ENCODE results near the gene CLIP2.
A peak's percentile ranks its signal among the peaks of the same experiment; 100 is the strongest.

CLIP2 gene

DNA sequence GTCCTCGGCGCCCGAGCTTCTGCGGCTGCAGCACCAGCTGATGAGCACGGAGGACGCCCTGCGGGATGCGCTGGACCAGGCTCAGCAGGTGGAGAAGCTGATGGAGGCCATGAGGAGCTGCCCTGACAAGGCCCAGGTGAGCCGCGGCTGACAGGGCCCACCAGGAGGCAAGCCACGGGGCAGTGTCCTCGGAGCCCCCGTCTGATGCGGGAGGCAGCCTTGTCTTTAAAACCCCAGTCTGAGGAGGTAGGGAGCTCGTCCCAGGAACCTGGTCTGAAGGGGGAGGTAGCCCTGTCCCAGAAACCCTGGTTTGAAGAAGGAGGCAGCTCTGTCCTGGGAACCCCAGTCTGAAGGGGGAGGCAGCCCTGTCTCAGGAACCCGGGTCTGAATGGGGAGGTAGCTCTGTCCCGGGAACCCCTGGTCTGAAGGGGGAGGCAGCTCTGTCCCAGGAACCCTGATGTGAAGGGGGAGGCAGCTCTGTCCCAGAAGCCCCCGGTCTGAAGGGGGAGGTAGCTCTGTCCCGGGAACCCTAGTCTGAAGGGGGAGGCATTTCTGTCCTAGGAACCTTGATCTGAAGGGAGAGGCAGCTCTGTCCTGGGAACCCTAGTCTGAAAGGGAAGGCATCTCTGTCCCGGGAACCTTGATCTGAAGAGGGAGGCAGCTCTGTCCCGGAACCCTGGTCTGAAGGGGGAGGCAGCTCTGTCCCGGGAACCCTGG, 111.4 kb downstream of the CLIP2 start:
- TF ChIP-seq TAF1 (IDR thresholded peaks at IDR 0.05; ENCODE audit: low read depth): no peak
- TF ChIP-seq TEAD4 (IDR thresholded peaks at IDR 0.05): no peak
- no peak for TF ChIP-seq ZBTB7A (IDR thresholded peaks at IDR 0.05; ENCODE audit: low read depth)
- TF ChIP-seq CREB1 (IDR thresholded peaks at IDR 0.05; ENCODE audit: low read depth): no peak

DNA sequence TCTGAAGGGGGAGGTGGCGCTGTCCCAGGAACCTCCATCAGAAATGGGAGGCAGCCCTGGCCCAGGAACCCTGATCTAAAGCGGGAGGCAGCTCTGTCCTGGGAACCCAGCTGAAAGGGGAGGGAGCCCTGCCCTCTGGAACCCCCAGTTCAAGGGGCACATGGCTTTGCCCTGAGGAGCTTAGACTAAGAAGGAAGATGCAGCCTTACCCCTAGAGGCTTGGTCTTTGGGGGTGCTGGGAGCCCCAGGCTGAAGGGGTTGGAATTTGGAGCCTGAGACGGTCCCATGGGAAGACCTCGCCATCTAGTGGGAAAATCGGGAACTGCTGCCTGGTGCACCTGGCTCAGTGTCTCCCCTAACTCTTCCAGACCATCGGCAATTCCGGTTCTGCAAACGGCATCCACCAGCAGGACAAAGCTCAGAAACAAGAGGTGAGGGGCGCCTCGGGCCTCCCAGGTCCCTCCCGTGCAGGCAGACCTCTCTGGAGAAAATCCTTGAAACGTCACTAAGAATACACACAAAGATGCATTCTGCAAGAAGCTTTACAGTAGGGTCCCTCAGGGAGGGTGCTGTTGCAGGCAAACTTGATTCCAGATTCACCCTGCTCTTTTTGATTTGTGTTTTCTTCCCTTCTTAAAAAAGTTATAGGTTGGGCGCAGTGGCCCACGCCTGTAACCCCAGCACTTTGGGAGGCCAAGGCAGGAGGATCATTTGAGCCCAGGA, 112.1 kb downstream of the CLIP2 start:
- no peak for TF ChIP-seq CEBPB (IDR thresholded peaks at IDR 0.05)
- TF ChIP-seq TAF1 (IDR thresholded peaks at IDR 0.05; ENCODE audit: low read depth): no peak
- peak; percentile 61; the same call in 1 of the 2 replicates for TF ChIP-seq TEAD4 (IDR thresholded peaks at IDR 0.05)
- TF ChIP-seq, protein P1, sequence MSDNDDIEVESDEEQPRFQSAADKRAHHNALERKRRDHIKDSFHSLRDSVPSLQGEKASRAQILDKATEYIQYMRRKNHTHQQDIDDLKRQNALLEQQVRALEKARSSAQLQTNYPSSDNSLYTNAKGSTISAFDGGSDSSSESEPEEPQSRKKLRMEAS (IDR thresholded peaks at IDR 0.05): no peak
- TF ChIP-seq YY1 (IDR thresholded peaks at IDR 0.05; ENCODE audit: low read depth): no peak
- TF ChIP-seq RAD21 (IDR thresholded peaks at IDR 0.05; ENCODE audit: low read depth): peak; percentile 98
- TF ChIP-seq FOXM1 (IDR thresholded peaks at IDR 0.05; ENCODE audit: borderline replicate concordance, low read depth): no peak
- TF ChIP-seq EGR1 (IDR thresholded peaks at IDR 0.05): no peak
- no peak for TF ChIP-seq EP300 (IDR thresholded peaks at IDR 0.05; ENCODE audit: borderline replicate concordance)

DNA sequence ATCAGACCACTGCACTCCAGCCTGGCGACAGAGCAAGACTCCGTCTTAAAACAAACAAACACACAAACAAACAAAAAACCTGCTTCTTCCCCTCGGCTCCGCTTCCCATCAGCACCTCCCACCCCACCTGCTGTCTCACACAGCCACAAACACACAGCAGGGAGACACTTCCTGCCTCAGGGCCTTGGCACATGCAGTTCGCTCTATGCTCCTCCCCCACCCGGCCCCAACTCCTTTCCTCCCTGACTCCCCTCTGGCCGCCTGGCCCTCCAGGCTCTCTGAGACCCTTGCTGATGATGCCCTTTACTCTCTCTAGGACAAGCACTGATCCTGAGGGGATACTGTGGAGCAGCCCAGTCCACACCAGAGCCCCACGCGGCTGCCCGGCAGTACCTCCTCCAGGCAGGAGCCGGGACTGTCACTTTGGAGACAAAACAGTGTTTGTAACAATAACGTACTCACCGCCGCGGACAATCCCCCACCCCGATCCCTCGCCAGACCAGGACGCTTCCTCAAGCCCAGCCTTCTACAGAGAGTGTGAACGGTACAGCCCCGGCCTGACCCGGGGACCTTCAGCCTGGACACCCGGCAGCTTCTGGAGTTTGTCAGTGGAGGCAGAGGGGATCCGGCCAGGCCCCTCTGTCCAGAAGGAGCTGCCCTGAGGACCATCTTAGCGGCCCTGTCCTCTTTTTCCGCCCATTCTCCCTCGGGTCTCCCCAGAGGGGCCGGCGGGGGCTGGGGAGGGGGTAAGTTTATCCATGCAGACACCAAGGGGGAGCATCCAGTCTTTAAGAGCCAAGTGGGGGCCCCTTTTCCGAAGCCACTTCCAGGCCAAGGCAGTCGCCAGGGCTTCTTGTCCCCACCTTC, 114.5 kb downstream of the CLIP2 start:
- no peak for TF ChIP-seq YY1 (IDR thresholded peaks at IDR 0.05; ENCODE audit: low read depth)
- no peak for TF ChIP-seq FOXM1 (IDR thresholded peaks at IDR 0.05; ENCODE audit: borderline replicate concordance, low read depth)
- TF ChIP-seq, protein P2, sequence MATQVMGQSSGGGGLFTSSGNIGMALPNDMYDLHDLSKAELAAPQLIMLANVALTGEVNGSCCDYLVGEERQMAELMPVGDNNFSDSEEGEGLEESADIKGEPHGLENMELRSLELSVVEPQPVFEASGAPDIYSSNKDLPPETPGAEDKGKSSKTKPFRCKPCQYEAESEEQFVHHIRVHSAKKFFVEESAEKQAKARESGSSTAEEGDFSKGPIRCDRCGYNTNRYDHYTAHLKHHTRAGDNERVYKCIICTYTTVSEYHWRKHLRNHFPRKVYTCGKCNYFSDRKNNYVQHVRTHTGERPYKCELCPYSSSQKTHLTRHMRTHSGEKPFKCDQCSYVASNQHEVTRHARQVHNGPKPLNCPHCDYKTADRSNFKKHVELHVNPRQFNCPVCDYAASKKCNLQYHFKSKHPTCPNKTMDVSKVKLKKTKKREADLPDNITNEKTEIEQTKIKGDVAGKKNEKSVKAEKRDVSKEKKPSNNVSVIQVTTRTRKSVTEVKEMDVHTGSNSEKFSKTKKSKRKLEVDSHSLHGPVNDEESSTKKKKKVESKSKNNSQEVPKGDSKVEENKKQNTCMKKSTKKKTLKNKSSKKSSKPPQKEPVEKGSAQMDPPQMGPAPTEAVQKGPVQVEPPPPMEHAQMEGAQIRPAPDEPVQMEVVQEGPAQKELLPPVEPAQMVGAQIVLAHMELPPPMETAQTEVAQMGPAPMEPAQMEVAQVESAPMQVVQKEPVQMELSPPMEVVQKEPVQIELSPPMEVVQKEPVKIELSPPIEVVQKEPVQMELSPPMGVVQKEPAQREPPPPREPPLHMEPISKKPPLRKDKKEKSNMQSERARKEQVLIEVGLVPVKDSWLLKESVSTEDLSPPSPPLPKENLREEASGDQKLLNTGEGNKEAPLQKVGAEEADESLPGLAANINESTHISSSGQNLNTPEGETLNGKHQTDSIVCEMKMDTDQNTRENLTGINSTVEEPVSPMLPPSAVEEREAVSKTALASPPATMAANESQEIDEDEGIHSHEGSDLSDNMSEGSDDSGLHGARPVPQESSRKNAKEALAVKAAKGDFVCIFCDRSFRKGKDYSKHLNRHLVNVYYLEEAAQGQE (IDR thresholded peaks at IDR 0.05; ENCODE audit: low read depth): no peak
- no peak for TF ChIP-seq TEAD4 (IDR thresholded peaks at IDR 0.05)
- no peak for TF ChIP-seq CEBPB (IDR thresholded peaks at IDR 0.05)
- TF ChIP-seq RAD21 (IDR thresholded peaks at IDR 0.05; ENCODE audit: low read depth): no peak
- TF ChIP-seq CREB1 (IDR thresholded peaks at IDR 0.05; ENCODE audit: low read depth): no peak
- no peak for TF ChIP-seq EP300 (IDR thresholded peaks at IDR 0.05; ENCODE audit: borderline replicate concordance)
- TF ChIP-seq, protein P1 (IDR thresholded peaks at IDR 0.05): no peak
- no peak for TF ChIP-seq ZBTB7A (IDR thresholded peaks at IDR 0.05; ENCODE audit: low read depth)
- TF ChIP-seq TAF1 (IDR thresholded peaks at IDR 0.05; ENCODE audit: low read depth): no peak
- TF ChIP-seq TCF12 (IDR thresholded peaks at IDR 0.05; ENCODE audit: low read depth): no peak
- TF ChIP-seq, protein P3, sequence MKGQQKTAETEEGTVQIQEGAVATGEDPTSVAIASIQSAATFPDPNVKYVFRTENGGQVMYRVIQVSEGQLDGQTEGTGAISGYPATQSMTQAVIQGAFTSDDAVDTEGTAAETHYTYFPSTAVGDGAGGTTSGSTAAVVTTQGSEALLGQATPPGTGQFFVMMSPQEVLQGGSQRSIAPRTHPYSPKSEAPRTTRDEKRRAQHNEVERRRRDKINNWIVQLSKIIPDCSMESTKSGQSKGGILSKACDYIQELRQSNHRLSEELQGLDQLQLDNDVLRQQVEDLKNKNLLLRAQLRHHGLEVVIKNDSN (IDR thresholded peaks at IDR 0.05): no peak
- no peak for TF ChIP-seq EGR1 (IDR thresholded peaks at IDR 0.05)

DNA sequence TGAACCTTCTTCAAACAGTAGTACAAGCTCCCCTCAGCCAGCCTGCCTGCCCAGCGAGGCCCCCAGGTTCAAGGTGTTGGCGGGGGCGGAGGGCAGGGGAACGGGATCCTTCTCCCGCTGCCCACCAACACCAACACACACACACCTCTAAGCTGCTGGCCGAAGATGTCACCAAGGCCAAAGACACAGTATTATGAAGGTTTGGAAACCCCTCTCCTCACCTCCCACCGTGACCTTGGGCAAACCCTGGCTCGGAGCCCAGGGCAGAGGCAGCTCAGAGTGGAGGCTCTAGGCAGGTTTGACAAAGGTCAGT, 115.1 kb downstream of the CLIP2 start:
- TF ChIP-seq, protein P3 (IDR thresholded peaks at IDR 0.05): no peak
- TF ChIP-seq, protein P2 (IDR thresholded peaks at IDR 0.05; ENCODE audit: low read depth): no peak
- TF ChIP-seq YY1 (IDR thresholded peaks at IDR 0.05; ENCODE audit: low read depth) (no peak), RAD21 (IDR thresholded peaks at IDR 0.05; ENCODE audit: low read depth) (no peak), NFIC (IDR thresholded peaks at IDR 0.05) (no peak)

DNA sequence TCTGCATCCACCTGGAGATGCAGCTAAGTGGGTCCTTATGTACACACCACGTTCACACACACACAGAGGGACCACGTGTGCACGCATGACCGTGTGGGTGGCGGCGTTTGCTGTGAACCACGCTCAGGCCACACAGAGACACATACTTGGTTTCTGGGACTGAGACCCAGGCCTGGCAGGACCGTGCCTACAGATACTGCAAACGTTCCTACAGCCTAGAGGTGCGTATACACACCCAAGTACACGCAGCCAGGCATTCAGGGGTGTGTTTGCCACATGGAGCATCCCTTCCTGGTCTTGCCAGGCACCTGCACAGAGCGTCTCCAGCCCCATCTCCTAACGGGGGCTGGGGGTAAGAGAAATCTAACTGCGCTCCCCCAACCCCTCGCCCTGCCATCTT, 115.5 kb downstream of the CLIP2 start:
- TF ChIP-seq NFIC (IDR thresholded peaks at IDR 0.05): no peak
- TF ChIP-seq TAF1 (IDR thresholded peaks at IDR 0.05; ENCODE audit: low read depth): no peak
- TF ChIP-seq EGR1 (IDR thresholded peaks at IDR 0.05): no peak
- TF ChIP-seq CEBPB (IDR thresholded peaks at IDR 0.05): no peak
- no peak for TF ChIP-seq ZBTB7A (IDR thresholded peaks at IDR 0.05; ENCODE audit: low read depth)
- TF ChIP-seq, protein P2 (IDR thresholded peaks at IDR 0.05; ENCODE audit: low read depth): no peak
- TF ChIP-seq, protein P1 (IDR thresholded peaks at IDR 0.05): no peak
- TF ChIP-seq, protein P3 (IDR thresholded peaks at IDR 0.05): no peak
- TF ChIP-seq CREB1 (IDR thresholded peaks at IDR 0.05; ENCODE audit: low read depth): no peak
- TF ChIP-seq RAD21 (IDR thresholded peaks at IDR 0.05; ENCODE audit: low read depth): no peak
- TF ChIP-seq FOXM1 (IDR thresholded peaks at IDR 0.05; ENCODE audit: borderline replicate concordance, low read depth): no peak
- no peak for TF ChIP-seq EP300 (IDR thresholded peaks at IDR 0.05; ENCODE audit: borderline replicate concordance)
- no peak for TF ChIP-seq YY1 (IDR thresholded peaks at IDR 0.05; ENCODE audit: low read depth)
- TF ChIP-seq TCF12 (IDR thresholded peaks at IDR 0.05; ENCODE audit: low read depth): no peak
- TF ChIP-seq TEAD4 (IDR thresholded peaks at IDR 0.05): no peak
